Neuronal stem cell (in vitro differentiated cells): ENCODE data around the gene ACAA1.

Experiments
- DNase-seq: peaks from one replicate; pipeline ENCODE4 v3.0.0-alpha.2; 2013; ENCODE audit warnings: low spot score
- H2AFZ ChIP-seq: one replicate; pipeline ENCODE4 v1.6.1; 2013; ENCODE audit warnings: mild to moderate bottlenecking, low read length, inconsistent platforms
- H2AK5ac ChIP-seq: 2 replicates; pipeline ENCODE4 v1.6.1; 2013; ENCODE audit warnings: low read depth, mild to moderate bottlenecking, inconsistent platforms, low read length, moderate library complexity, mixed read lengths
- H2BK120ac ChIP-seq: 2 replicates; pipeline ENCODE4 v1.6.1; 2013; ENCODE audit warnings: low read depth, mild to moderate bottlenecking, inconsistent platforms, low read length, moderate library complexity, mixed read lengths
- H2BK12ac ChIP-seq: one replicate; pipeline ENCODE4 v1.6.1; 2013; ENCODE audit warnings: low read length, inconsistent platforms
- H2BK15ac ChIP-seq: 2 replicates; pipeline ENCODE4 v1.6.1; 2013; ENCODE audit warnings: mild to moderate bottlenecking, low read length, inconsistent platforms, mixed read lengths
- H2BK5ac ChIP-seq: one replicate; pipeline ENCODE4 v1.6.1; 2013; ENCODE audit warnings: inconsistent platforms, mild to moderate bottlenecking, low read length, moderate library complexity
- H3K14ac ChIP-seq: one replicate; pipeline ENCODE4 v1.6.1; 2013; ENCODE audit warnings: low read length, inconsistent platforms
- H3K18ac ChIP-seq: 2 replicates; pipeline ENCODE4 v1.6.1; 2013; ENCODE audit warnings: low read length, inconsistent platforms
- H3K23ac ChIP-seq: 2 replicates; pipeline ENCODE4 v1.6.1; 2013; ENCODE audit warnings: low read depth, mild to moderate bottlenecking, mixed read lengths, low read length, inconsistent platforms; ENCODE audit not compliant: poor library complexity
- H3K27ac ChIP-seq: replicated peaks from 3 replicates; pipeline ENCODE4 v1.5.1; 2013; ENCODE audit warnings: low read length, inconsistent platforms
- H3K27me3 ChIP-seq, 3 experiments: 2 replicates each; pipeline ENCODE4 v1.6.1; 2013; ENCODE audit warnings: low read length in 3 of 3, mild to moderate bottlenecking in 2 of 3, inconsistent platforms in 1 of 3, low read depth in 1 of 3, mixed read lengths in 1 of 3, moderate library complexity in 1 of 3; ENCODE audit not compliant: control insufficient read depth in 3 of 3, insufficient read depth in 3 of 3
- H3K36me3 ChIP-seq, 2 donors: replicated peaks in 1 of 2; 2 replicates each; pipeline ENCODE4 v1.6.1; 2013; ENCODE audit warnings: low read length in 2 of 2; ENCODE audit not compliant: control insufficient read depth in 2 of 2, insufficient read depth in 2 of 2
- H3K4ac ChIP-seq: 2 replicates; pipeline ENCODE4 v1.6.1; 2013; ENCODE audit warnings: inconsistent platforms, mild to moderate bottlenecking, low read length, moderate library complexity
- H3K4me1 ChIP-seq, 2 donors: 1 replicate in 1 of 2; 2 replicates in 1 of 2; pipeline ENCODE4 v1.6.1; 2013; ENCODE audit warnings: low read length in 2 of 2, low read depth in 1 of 2; ENCODE audit not compliant: control insufficient read depth in 2 of 2, insufficient read depth in 1 of 2
- H3K4me2 ChIP-seq: one replicate; pipeline ENCODE4 v1.6.1; 2013; ENCODE audit warnings: mild to moderate bottlenecking, low read length, inconsistent platforms; ENCODE audit not compliant: insufficient read depth, poor library complexity, severe bottlenecking
- H3K4me3 ChIP-seq, 2 donors: 2 replicates each; pipeline ENCODE4 v1.5.1; 2013; ENCODE audit warnings: low read length in 2 of 2, mild to moderate bottlenecking in 2 of 2, inconsistent platforms in 1 of 2, moderate library complexity in 1 of 2
- H3K79me1 ChIP-seq: one replicate; pipeline ENCODE4 v1.6.1; 2013; ENCODE audit warnings: low read depth, mild to moderate bottlenecking, inconsistent platforms, low read length, moderate library complexity
- H3K9ac ChIP-seq: one replicate; pipeline ENCODE4 v1.6.1; 2013; ENCODE audit warnings: mild to moderate bottlenecking, low read depth, low read length, inconsistent platforms; ENCODE audit not compliant: poor library complexity
- H3K9me3 ChIP-seq, 2 donors: replicated peaks in 1 of 2; 2 replicates each; pipeline versions ENCODE3 to v1.6.1; 2013; ENCODE audit warnings: low read length in 2 of 2, mild to moderate bottlenecking in 2 of 2, inconsistent platforms in 1 of 2, low read depth in 1 of 2, mixed read lengths in 1 of 2, moderate library complexity in 1 of 2; ENCODE audit not compliant: control insufficient read depth in 2 of 2, insufficient read depth in 1 of 2
- H4K8ac ChIP-seq: one replicate; pipeline ENCODE4 v1.6.1; 2013; ENCODE audit warnings: low read depth, mild to moderate bottlenecking, inconsistent platforms, low read length, moderate library complexity
- H4K91ac ChIP-seq: one replicate; pipeline ENCODE4 v1.6.1; 2013; ENCODE audit warnings: low read length, low read depth, mild to moderate bottlenecking, inconsistent platforms; ENCODE audit not compliant: poor library complexity
- WGBS, 2 donors: extraction: QIAGEN DNeasy Blood & Tissue Kit; methylation state at CpG; one replicate each; pipeline ENCODE4 v1.1.7; 2013; ENCODE audit warnings: missing lambda C conversion rate in 2 of 2, mixed read lengths in 1 of 2; ENCODE audit not compliant: insufficient read length in 2 of 2, insufficient replicate concordance in 1 of 2; ENCODE audit errors: extremely low coverage in 2 of 2; 5-methylcytosine and 5-hydroxymethylcytosine counted together

The ACAA1 gene

DNA sequence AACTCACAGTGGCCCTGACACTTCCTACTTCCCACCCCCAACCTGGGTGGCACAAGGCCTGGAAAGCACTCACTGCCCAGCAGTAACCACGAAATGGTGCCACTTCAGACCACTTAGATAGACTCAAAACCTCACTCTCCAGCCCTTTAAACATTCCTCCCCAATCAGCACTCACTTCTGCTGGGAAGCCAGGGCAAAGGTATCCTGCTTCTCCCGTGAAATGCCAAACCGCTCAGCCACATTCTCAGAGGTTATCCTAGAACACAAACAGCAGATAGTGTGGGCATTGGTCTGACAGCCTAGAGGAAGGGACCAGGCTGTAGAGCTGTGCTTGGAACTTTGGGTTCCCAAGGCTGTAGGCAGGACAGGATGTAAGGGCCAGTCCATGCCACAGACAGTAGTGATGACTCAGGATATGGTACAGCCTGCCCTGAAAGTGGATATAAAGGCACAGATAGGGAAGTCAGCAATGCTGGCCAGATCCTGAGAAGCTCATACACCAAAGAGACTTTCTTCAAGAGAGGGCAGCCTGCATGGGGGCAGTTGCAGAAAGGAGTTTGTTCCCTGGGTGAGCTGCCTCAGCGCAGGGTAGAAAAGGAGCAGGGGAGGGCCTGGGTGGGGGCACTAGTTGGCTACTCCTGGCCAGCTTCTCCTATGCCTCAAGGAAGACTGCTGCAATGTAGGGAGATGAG, 9.2 kb downstream of the ACAA1 start:
- Histone ChIP-seq H3K4me3 (no peak overlapping the region), H3K79me1 (no peaks in the 10 kb centered on the region), H3K23ac (no peak overlapping the region), H3K36me3 (peaks cover 52 to 97% of the 10 kb centered on the region in 2 donors), H4K8ac (no peak overlapping the region), H2AK5ac (no peak overlapping the region), H2BK5ac (no peak overlapping the region), H3K27me3 (no peaks in the 10 kb centered on the region), H3K27ac (no peak overlapping the region), H3K4me2 (no peak overlapping the region), H3K9me3 (peaks cover 0 to 2% of the 10 kb centered on the region in 2 donors), H2BK15ac (no peak overlapping the region), H2BK12ac (no peak overlapping the region), H3K9ac (no peak overlapping the region), H2AFZ (no peak overlapping the region), H3K18ac (no peak overlapping the region), H2BK120ac (no peak overlapping the region), H3K14ac (no peak overlapping the region), H4K91ac (no peak overlapping the region), H3K4ac (no peak overlapping the region), H3K4me1 (no peaks in the 10 kb centered on the region)
- DNase-seq: no peak
- WGBS, 2 donors: no CpG with 5 or more reads among the region's 4 CpGs

DNA sequence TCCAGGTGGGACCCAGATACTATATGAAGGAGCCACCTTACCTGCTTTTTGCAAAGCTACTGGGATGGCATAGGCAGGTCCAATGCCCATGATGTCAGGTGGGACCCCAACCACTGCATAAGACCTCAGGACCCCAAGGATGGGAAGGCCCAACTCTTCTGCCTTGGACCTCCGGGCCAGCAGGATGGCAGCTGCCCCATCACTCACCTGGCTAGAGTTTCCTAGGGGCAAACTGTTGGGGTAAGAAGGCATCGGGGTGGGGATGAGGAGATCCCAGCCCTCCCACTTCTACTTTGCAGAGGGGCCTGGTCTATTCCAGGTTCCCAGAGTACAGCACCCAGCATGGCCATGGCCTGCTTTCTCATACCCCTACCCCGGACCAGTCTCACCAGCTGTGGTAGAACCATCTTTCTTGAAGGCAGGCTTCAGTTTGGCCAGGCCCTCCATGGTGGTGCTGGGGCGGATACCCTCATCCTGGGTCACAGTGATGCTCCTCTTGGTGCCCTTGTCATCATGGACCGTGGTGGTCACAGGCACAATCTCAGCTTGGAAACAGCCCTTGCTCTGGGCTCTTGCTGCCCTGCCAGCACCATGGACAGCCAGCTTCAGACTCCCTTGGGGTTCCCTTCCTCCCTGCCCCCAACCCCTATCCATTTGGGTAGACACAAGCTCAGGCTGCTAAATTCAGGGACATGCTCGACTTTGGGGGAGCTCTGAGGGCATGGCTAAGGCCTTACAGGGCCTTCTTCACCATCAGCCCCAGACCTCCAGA, 10.6 kb downstream of the ACAA1 start:
- no peak overlapping the region for H2AK5ac ChIP-seq
- no peak overlapping the region for H3K4me3 ChIP-seq
- H3K36me3 ChIP-seq: peaks cover 58 to 97% of the 10 kb centered on the region in 2 donors
- H2BK5ac ChIP-seq: no peak overlapping the region
- no peak overlapping the region for H3K9ac ChIP-seq
- no peaks in the 10 kb centered on the region for H3K4me1 ChIP-seq
- no peak overlapping the region for H3K4ac ChIP-seq
- H3K23ac ChIP-seq: no peak overlapping the region
- H2BK120ac ChIP-seq: no peak overlapping the region
- H3K27me3 ChIP-seq: no peaks in the 10 kb centered on the region
- H3K4me2 ChIP-seq: no peak overlapping the region
- no peak overlapping the region for H3K14ac ChIP-seq
- H2BK15ac ChIP-seq: no peak overlapping the region
- no peak for DNase-seq
- no peak overlapping the region for H2AFZ ChIP-seq
- H4K91ac ChIP-seq: no peak overlapping the region
- no peak overlapping the region for H4K8ac ChIP-seq
- H3K9me3 ChIP-seq: peaks cover 0 to 2% of the 10 kb centered on the region in 2 donors
- no peak overlapping the region for H2BK12ac ChIP-seq
- no peak overlapping the region for H3K18ac ChIP-seq
- no CpG with 5 or more reads among the region's 6 CpGs for WGBS, 2 donors
- H3K79me1 ChIP-seq: no peaks in the 10 kb centered on the region
- no peak overlapping the region for H3K27ac ChIP-seq

- Histone ChIP-seq H3K23ac (peak overlapping the region; percentile 63), H2AK5ac (no peak overlapping the region), H4K8ac (no peak overlapping the region), H3K4me2 (no peak overlapping the region), H3K36me3 (peaks cover 56 to 97% of the 10 kb centered on the region in 2 donors), H2AFZ (no peak overlapping the region), H2BK15ac (no peak overlapping the region), H3K4me1 (no peaks in the 10 kb centered on the region), H2BK5ac (no peak overlapping the region), H3K27me3 (no peaks in the 10 kb centered on the region), H2BK12ac (no peak overlapping the region), H4K91ac (no peak overlapping the region), H3K4me3 (no peak overlapping the region), H3K14ac (peak overlapping the region; percentile 31), H3K9ac (no peak overlapping the region), H2BK120ac (no peak overlapping the region), H3K18ac (no peak overlapping the region), H3K27ac (no peak overlapping the region), H3K4ac (no peak overlapping the region), H3K9me3 (peaks cover 0 to 2% of the 10 kb centered on the region in 2 donors), H3K79me1 (peaks cover under 1% of the 10 kb centered on the region)
- WGBS, 2 donors: no CpG with 5 or more reads among the region's 11 CpGs
- no peak for DNase-seq
Observed at GRCh38 chr3:38125305-38126120, 11.4 kb downstream of the ACAA1 start.
